A549 (cell line): ENCODE measurements around the gene SUPT20HL1.
"Not testable (repeated sequence)": the region's sequence is repeated elsewhere in the genome, so short reads cannot be mapped to it uniquely, and the experiment has no call there.

ENCODE experiments used
- CTCF ChIP-seq: fragments of >200 bp; sonication (Bioruptor Twin); formaldehyde crosslinking; IDR thresholded peaks from 3 replicates; pipeline ENCODE4 v1.5.1; 2016
- JUN ChIP-seq, 2 experiments: fragments of >200 bp; sonication (Bioruptor Twin); formaldehyde crosslinking; IDR thresholded peaks; 2 replicates in 1 of 2; 3 replicates in 1 of 2; pipeline ENCODE4 v1.6.1; 2016 to 2017
- JUNB ChIP-seq: fragments of >200 bp; sonication (Bioruptor Twin); formaldehyde crosslinking; IDR thresholded peaks from 2 replicates; pipeline ENCODE4 v1.6.1; 2016
- MAZ ChIP-seq: fragments of 150-350 bp; IDR thresholded peaks from 2 replicates; pipeline ENCODE4 v1.6.1; 2014; ENCODE audit warnings: antibody characterized with exemption, low read depth, low read length, borderline replicate concordance
- PHF8 ChIP-seq: fragments of 200-600 bp; sonication (generic); IDR thresholded peaks from 2 replicates; pipeline ENCODE4 v1.6.1; 2016; ENCODE audit warnings: low read depth, mild to moderate bottlenecking, antibody characterized with exemption, moderate library complexity, borderline replicate concordance
- RAD21 ChIP-seq, 2 experiments: fragments of >200 bp in 1 of 2; sonication (Bioruptor Twin) in 1 of 2; formaldehyde crosslinking in 1 of 2; IDR thresholded peaks in 1 of 2; conservative IDR thresholded peaks in 1 of 2; 2 replicates in 1 of 2; 3 replicates in 1 of 2; pipeline ENCODE4 v1.6.1; 2012 to 2018; ENCODE audit warnings: inconsistent platforms in 1 of 2
- RCOR1 ChIP-seq: fragments of 150-350 bp; IDR thresholded peaks from 2 replicates; pipeline ENCODE4 v1.6.1; 2014; ENCODE audit warnings: antibody characterized with exemption, low read length, low read depth
- REST ChIP-seq: fragments of 200-600 bp; sonication (generic); IDR thresholded peaks from 2 replicates; pipeline ENCODE4 v1.6.1; 2016; ENCODE audit warnings: antibody characterized with exemption, mild to moderate bottlenecking, moderate library complexity
- RFX5 ChIP-seq: fragments of 450-650 bp; IDR thresholded peaks from 2 replicates; pipeline ENCODE4 v1.7.1; 2014; ENCODE audit warnings: antibody characterized with exemption, mild to moderate bottlenecking, moderate library complexity
- USF2 ChIP-seq: fragments of 450-650 bp; IDR thresholded peaks from 2 replicates; pipeline ENCODE4 v1.6.1; 2014; ENCODE audit warnings: antibody characterized with exemption

- not testable (repeated sequence) for TF ChIP-seq RAD21 (conservative IDR thresholded peaks at IDR 0.05 in 1 of 2, IDR thresholded peaks at IDR 0.05 in 1 of 2); RFX5; JUNB; CTCF; RCOR1; USF2; PHF8; MAZ; JUN (IDR thresholded peaks at IDR 0.05); REST
Observed at GRCh38 chrX:24312249-24312607, 48.2 kb upstream of the SUPT20HL1 start.
